Panc1 (cell line): ENCODE measurements around the gene EDEM1.

ENCODE experiments used
- CTCF ChIP-seq: fragments of 450-650 bp; IDR thresholded peaks from 2 replicates; pipeline ENCODE4 v1.5.1; 2017; ENCODE audit warnings: mild to moderate bottlenecking
- SIN3A ChIP-seq: IDR thresholded peaks from 2 replicates; pipeline ENCODE4 v1.6.1; 2012; ENCODE audit warnings: low read depth, mild to moderate bottlenecking, low read length, moderate library complexity, borderline replicate concordance; ENCODE audit not compliant: insufficient read depth

GRCh38 chr3:5231074-5231473, 43.6 kb downstream of the EDEM1 start:
- no peak for TF ChIP-seq CTCF
- no peak for TF ChIP-seq SIN3A
